GM19467 (cell line): Measurements from ENCODE around the gene SRMS.

Experiments
- ATAC-seq: cut with Tn5 transposase; IDR thresholded peaks from one replicate; pipeline ENCODE4 v1.9.1; 2021; ENCODE audit warnings: mild to moderate bottlenecking, moderate library complexity; ENCODE audit not compliant: unreplicated experiment

The SRMS gene

DNA sequence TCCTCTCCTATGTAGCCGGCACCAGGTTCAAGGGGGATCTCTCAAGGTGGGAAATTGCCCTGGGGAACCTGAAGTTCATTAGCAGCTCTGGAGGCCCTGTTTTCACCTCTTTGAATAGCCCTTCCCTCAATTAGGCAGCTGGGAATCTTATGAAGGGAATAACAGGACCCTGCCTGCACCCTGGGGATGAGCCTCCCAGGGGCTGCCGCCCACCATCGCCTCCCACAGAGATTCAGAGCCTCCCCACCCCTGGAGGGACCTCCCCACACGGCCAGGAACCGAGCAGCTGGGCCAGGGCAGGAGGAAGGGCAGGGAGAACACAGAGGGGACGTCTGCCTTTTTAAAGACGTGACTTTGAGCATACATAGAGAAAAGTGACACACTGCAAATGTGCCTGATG is 44.0 kb downstream of the SRMS start:
- ATAC-seq: no peak

GRCh38 chr20:63502671-63503172 is 44.8 kb downstream of the SRMS start:
- ATAC-seq: no peak

DNA sequence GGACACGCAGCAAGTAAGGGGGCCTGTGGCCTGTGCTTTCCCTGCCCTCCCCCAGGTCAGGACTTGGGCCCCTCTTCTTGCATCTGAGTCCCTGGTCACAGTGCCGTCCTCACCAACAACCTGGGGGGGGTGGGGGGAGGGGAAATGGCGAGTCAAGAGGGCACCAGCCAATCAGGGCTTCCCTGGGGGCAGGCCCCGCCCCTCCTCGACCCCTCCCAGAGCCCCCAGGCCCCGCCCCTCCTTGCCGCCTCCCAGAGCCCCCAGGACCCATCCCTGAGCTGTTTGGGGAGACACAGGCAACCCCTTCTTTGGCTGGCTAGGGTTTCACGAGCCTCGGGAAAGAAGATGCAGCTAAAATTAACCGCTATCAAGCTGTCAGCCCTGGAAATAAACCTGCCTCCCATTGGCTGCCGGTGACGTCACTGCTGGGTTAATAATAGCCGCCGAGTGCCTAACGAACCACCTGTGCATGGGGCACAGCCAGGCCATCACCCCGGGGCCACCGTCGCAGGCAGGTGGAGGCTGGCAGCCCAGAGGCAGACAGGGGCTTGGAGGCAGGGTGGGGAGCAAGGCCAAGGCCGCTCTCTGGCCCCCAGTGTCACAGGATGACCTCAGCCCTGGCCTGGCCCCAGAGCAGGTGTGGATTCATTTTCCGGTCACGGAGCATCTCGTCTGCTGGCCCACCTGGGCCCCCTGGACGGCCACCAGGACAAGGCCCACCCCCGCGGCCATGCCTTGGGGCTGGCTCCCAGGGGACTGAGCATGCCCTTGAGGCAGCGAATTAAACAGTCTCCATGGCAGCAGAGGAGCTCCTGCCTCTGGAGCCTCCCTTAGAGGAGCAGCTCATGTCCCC is 45.5 kb downstream of the SRMS start:
- ATAC-seq: no peak

GRCh38 chr20:63500902-63501817 is 46.4 kb downstream of the SRMS start:
- ATAC-seq: no peak

GRCh38 chr20:63500151-63500901 is 47.2 kb downstream of the SRMS start:
- no peak for ATAC-seq

DNA sequence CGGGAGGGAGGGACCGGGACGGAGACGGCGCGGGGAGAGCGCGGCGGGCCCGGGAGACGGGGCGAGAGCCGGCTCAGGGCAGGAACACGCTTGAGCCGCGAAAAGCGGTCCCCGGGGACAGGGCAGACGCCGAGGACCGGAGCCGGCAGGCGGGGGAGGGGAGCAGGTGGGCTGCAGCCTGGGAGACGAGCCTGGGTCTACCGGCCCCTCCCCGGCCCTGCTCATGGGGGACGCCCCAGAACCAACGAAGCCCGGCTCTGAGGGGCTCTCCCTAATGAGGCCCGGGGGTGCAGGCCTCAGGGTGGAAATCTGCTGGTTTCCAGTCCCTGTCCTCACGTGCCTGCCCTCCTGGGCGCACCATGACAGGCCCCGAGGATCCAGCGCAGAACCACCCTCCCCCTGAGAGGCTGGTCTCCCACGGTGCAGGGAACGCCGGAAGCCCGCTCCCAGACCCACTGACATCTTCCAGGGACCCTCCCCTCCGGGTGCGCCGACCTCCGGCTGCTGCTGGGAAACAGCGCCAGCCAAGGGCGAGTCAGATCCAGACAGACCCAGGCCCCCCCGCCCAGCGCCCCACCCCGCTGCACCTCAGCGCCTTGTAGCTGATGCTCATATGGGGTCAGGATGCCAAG is 48.1 kb downstream of the SRMS start:
- ATAC-seq: no peak

DNA sequence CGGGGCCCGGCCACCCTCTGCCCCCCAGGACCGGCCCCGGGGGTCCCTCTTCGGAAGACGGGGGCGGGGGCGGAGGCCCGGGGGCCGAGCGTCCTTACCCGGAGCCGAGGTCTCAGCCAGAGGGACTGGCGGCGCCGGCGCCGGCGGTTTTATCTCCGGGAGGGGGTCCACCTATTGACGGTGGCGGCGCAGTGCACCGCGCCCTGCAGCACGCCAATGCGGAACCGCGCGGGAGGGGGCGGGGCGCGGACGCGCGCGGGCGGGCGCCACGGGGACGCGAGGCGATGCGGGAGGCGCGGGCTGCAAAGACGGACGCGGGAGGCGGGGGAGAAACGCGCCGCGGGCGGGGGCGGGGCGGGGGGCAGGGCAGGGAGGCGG is 48.6 kb downstream of the SRMS start, which contains the start of gene EEF1A2:
Gene EEF1A2, minus strand, starts transcription at position 124 of the 378 bp plus-strand sequence. CDS start 1,320 bp downstream, outside the sequence.
- ATAC-seq: no peak

DNA sequence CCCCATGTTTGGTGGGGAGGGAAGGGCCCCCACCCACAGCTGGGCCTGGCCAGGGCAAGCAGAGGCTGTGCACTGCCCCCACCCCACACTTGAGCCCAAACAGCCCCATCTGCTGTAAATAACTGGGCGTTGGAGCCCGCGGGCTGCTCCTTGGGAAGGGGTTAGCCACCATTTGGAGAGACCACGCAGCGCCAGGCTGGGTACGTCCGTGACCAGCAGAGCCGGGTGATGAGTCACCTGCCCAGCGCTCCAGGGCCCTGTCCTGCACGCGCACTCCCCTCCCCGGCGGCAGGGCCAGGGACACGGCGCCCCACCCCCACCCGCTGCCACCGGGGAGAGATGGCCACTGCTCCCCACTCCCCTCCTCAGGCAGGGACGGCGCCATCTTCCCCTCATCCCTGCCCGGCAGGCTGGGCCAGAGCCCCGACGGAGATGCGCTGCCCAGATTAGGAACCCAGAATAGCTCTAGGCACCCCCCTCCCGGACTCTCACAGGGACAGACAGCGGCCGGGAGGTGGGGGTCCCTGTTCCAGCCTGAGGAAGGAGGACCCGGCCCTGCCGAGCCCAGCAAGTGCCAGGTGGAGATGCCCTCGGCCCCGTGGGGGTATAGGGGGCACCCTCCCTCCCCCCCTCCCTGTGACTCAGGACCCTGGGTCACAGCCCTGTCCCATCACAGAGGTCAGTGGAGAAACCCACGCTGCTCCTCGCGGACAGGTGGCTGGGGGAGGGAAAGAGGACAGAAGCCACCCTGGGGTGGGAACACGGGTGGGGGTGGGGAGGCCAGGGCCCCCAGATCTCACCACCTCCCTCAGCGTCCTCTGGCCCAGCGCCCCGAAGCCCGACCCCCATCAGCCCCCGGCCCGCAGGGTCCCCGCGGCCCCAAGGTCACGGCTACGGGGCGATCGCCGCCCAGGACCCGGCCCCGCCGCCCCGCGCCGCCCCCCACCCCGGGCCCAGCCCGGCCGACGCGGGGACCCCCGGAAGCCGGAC is 49.3 kb downstream of the SRMS start:
- ATAC-seq: no peak

GRCh38 chr20:63497138-63497945 is 50.2 kb downstream of the SRMS start:
- no peak for ATAC-seq

DNA sequence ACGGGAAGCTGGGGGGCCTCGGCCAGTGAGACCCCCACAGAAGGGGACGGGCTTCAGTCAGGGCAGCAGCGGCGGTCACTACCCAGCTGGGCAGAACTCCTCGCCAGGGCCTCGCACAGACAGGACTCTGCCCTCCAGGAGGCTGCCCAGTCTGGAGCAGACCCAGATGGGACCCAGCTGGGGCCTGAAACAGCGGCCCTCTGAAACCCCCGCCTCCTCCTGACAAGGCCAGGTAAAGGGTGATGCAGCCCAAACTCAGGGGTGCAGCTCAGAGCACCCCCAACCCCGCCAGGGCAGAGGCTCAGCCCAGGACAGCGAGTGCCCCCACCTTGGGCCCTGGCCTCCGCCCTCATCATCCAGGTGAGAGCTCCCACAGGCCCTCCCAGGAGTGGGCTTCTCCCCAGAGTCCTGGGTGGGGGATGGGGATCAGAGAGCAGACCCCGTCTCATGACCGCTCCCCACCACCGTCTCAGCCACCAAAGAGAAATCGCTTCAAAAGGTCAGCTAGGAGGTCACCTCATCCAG is 50.9 kb downstream of the SRMS start:
- ATAC-seq: no peak

DNA sequence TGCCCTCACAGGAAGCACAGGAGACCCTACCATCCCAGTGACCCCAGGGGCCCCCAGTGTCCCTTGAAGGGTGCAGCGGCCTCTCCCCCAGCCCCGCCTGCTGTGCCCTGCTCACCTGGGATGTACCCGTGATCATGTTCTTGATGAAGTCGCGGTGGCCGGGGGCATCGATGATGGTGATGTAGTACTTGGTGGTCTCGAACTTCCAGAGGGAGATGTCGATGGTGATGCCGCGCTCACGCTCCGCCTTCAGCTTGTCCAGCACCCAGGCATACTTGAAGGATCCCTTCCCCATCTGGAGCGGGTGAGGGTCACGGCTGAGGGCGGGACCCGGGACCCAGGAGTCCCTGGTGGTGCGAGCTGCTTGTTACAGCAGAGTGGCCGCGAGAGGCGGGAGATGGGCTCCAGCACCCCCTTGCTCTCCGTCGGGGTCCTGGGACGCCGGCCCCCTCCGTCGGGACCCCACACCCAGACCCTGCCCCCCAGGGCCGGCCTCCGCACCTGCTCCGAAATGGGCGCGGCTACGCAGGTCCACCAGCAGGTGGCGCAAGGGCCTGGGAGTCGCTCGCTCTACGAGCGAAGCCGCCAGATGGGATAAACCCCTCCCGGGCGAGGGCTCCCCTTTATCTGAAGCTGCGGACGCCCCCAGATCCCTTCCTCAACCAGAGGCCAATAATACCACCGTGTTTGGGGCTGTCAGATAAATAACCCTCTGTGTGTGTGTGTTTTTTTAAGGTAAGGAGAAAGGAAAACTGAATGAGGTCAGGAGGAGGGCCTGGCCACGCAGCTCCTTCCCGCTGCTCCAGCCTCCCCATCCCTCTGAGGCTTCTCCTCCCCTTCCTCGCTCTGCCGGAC is 51.6 kb downstream of the SRMS start:
- ATAC-seq: no peak

GRCh38 chr20:63495167-63495720 is 52.3 kb downstream of the SRMS start:
- ATAC-seq: no peak

GRCh38 chr20:63494420-63495166 is 53.0 kb downstream of the SRMS start:
- no peak for ATAC-seq

- no peak for ATAC-seq
Measured at GRCh38 chr20:63494084-63494419, 53.5 kb downstream of the SRMS start.

GRCh38 chr20:63493563-63494020 is 54.0 kb downstream of the SRMS start:
- no peak for ATAC-seq

- no peak for ATAC-seq
Measured at GRCh38 chr20:63492982-63493381, 54.6 kb downstream of the SRMS start.
